Activated effector memory CD4-positive, alpha-beta T cell treated with Interleukin-2 at 50 U/mL for 16 hours (primary cell): ENCODE measurements around the gene TMEM178B.

ENCODE experiments used
- DNase-seq: peaks from one replicate; pipeline ENCODE4 v3.0.0-alpha.2; 2020

TMEM178B gene

DNA sequence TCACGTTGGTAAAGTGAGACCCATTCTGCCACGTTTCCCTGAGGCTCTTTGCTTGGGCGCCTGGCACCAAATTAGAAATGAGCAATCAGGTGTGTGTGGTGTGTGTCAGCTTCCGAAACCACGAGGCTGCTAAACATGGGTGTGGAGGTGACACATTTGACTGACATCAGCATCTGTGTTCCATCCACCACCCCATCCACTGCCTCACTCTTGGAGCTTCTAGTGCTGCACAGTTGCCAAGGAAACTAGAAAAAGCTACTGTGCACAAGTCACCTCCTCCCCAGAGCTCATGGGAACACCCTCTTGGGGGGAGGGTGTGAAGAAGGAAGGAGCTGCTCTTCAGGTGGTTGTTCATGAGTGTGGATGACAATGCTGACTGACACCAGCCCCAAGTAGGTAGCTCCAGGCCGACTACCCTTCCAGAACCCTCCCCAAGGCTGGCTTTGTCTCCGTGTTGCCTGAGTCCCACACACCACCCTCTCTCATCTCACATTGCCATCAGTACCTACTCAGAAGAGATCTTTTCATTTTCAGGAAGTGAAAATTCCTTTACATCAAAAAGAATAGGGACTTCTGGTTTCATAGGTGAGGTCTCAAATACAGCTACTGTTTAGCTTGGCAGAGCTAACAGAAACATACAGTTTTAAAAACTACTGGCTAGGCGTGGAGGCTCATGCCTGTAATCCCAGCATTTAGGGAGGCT is 152.2 kb downstream of the TMEM178B start:
- no peak for DNase-seq

DNA sequence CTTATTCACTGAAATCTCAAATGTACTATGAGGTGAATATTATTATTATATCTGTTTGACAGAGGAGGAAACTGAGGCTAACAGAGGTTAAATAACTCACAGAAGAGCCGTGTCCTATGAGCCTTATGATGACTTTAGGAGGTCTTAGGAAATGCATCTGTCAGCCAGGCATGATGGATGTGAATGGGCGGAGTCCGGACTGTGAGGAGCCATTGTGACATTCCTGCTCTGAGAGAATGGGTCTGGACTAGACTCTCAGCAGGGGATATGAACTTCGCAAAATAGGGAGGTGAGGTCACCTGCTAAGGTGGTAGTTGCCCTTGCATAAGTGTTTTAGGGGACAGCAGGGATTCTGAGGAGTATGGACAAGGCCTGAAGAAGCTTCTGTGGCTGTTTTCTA is 153.6 kb downstream of the TMEM178B start:
- DNase-seq: no peak

DNA sequence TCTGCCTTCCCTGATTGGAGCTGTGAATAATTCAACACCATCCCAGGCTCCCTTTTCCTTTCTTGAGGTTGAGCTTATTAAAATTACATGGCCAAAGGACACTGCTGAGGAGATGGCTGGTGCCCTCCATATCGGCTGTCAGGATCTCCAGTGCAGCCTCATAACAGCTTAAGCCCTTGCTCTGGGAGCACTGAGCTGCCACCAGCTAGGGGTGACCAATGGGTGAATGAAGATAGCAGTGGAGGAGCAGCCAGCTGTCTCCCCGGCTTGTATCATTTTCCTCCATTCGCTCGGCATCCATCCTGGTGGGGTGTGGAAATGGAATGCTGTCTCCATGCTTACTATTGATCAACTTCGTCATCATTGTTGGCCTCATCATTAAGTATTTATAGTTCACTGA is 154.6 kb downstream of the TMEM178B start:
- no peak for DNase-seq

DNA sequence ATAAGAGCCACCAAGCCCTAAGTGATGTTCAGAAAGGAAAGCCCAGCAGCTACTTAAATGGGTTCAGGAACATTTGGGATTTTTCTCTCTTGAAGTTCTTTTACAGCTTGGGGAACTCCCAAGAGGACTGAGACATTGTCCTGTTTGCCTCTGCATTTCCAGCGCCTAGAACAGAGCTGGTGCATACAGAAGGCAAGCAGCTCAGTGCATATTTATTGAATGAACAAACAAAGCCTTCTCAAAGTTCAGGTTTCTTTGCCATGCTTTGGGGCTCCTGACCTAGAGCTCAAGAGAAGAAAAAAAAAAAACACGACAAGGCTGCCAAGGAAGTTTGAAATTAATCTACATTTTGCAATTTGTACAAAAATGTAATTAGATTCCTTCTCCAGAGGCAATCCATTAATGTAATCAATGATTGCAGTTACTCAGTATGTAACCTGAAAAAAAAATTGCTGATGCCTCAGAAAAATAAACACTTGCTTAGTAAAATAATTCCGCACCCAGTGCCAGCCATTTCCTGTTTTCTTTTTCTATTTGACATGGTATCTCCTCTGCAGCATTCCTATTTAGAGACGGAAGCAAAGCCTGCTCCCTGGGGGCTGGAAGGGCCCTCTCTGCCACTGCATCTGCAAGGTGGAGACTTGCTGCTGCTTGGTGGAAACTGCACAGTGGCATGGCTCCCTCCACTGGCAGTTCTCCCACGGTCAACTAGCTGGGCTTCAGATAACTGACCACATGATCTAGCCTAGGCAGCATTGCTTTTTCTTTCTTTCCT is 157.3 kb downstream of the TMEM178B start:
- no peak for DNase-seq

DNA sequence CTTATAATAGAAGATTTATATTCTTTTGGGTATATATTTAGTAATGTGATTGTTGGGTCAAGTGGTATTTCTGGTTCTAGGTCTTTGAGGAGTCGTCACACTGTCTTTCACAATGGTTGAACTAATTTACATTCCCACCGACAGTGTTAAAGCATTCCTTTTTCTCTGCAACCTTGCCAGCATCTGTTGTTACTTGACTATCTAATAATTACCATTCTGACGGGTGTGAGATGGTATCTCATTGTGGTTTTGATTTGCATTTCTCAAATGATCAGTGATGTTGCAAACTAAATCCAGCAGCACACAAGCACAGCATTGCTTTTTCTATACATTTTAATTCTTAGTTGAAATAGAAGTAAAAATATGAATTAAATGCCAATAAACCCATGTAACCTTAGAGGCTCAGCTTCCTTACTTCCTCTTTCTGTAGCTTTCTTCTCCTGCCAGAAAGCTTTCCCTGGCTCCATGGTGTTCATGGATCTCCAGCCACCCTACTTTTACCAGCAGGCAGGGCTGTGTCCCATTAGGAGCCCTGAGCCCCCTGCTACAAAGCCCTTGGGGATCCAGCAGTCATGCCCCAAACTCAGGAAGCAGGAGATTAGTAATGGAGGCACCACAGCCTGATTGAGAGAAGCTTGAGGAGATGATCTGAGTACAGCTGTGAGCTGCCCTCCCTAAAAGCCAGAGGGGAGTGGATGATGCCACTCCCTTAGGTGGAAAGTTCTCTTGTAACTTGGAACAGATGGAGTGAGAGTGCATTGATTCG is 158.6 kb downstream of the TMEM178B start:
- DNase-seq: no peak

DNA sequence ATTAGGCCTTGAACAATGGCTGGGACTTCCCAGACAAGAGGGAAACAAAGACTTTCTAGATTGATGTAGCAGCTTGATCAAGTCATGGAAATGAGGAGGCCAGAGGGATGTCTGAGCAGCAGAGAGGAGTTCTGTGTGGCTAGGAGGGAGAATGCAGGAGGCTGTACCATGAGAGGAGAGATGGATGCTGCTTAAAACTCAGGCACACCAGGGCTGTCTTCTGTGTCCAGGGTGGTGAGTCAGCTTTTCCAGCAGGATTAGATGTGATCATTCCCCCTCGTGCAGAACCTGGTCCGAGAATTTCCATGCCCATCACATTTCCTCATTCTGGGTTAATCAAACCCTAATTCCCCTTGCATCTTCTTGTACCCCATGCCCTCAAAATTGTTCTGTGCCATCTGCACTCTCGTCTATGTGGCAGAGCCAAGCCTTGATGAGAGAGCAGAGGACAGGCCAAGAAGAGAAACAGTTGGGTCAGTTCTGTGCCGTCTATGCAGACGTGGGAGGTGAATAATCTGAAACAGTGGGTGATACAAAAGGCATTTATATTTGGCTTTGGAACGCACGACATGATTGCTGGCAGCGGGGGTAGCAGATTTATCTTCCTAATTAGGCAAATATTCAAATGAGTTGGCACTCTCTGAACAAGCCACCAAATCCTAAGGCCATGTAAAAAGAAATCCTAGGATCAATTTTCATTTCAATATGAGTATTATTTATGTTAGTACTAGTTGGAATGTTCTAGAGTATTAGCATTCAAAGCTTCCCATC is 160.7 kb downstream of the TMEM178B start:
- no peak for DNase-seq

DNA sequence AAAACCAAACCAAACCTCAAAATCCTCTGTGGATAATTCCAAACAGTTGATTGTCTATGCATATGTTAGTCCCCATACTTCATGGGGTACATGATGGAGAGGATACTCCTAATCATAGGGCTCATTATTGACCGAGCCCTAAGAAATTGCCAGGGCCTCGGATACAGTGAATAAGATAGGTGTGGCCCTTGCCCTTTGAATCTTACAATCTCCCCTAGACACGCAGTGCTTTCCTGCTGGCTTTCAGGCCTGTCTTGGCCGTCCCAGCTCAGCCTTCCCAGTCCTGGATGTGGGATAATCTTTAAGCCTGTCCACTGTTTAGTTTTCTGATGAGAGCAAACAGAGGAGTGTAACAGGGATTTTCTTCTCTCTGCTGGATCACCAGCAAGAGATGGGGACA is 161.8 kb downstream of the TMEM178B start:
- DNase-seq: no peak

DNA sequence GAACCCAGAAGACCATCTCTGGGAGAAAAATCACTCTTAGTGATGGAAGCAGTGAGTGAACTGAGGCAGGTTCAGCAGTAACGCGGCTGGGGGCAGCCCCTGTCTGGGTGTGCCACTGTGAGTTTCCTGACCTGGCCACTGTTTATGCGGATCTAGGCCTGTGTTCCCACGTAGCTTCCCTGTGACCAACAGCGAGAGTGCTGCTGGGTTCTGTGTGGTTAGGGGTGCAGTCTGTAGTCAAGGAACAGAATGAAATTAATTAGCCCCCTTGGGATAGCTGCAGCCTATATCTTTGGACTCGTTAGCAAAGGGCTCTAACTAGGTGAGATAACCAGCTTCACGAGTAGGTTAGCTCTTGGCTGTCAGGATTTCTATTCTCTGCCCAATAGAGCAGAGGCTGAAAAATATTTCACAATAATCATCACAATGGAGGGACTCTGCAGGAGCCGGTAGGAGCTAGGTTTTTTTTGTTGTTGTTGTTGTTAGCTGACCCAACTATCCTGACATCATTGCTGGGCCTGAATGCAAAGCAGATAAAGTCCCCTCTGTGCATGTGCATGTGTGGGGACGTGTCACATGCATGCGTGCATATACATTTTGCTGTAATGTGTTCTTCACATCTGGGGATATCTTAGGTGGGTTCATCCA is 164.9 kb downstream of the TMEM178B start:
- no peak for DNase-seq

DNA sequence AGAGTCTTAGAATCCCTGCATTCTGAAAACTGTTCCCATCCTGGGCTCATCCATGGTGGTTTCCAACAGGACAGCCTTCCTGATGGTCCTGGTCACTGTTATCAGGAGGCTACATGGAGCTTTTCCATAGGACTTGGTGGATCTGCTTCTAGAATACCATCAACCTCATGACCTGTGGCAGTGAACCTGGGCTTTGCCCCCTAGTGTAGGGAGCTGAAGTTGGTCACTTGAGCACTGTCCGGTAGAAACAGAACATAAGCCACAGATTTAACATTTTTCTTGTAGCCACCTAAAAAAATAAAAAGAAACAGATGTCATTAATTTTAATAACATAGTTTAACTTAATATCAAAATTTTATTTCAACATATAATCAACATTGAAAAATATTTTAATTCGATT is 165.8 kb downstream of the TMEM178B start:
- no peak for DNase-seq

DNA sequence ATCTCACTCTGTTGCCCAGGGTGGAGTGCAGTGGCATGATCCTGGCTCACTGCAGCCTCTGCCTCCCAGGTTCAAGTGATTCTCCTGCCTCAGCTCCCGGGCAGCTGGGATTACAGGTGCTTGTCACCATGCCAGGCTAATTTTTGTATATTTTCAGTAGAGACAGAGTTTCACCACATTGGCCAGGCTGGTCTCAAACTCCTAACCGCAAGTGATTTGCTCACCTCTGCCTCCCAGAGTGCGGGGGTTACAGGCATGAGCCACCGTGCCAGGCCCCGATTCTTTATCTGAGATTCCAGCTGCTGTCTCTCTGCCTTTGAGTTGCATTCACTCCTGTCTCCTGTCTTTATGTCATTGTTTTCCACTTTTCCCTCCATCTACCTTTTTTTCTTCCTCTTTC is 168.7 kb downstream of the TMEM178B start:
- DNase-seq: no peak

DNA sequence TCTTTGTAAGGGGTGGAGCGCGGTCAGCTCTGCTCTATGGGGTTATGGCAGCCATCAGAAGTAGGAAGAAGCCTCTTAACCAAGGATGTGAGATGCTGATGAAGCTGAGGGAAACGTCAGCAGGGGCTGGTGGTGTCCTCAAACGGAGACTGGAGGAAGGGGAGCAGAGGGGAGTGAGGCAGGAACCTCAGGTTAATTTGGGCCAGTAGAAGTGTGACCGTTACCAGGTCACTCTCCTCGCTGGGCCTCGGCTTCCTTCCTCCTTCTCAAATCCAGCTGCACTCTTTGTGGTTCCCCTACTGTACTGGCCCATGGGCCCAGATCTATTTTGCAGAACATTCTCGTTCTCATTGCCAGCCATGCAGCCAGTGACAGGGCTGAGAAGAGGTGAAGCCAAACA is 169.5 kb downstream of the TMEM178B start:
- DNase-seq: no peak

DNA sequence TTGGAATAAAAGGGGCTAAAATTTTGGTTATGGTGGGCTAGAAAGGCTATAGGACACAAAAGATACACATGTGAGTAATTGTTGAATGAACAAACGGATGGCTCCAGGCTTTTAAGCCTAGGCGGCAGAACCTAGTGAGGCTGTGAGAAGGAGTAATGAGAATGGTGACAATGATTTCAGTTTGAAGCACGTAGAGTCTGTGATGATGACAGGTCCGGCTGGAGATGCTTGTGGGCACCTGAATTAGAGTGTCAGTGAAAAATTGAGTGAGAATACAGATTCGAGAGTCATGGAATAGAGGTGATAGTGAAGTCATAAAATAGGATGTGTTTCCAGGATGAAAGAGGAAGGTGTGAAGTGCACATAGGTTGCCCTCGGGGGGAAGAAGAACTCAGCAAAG is 170.6 kb downstream of the TMEM178B start:
- DNase-seq: no peak

DNA sequence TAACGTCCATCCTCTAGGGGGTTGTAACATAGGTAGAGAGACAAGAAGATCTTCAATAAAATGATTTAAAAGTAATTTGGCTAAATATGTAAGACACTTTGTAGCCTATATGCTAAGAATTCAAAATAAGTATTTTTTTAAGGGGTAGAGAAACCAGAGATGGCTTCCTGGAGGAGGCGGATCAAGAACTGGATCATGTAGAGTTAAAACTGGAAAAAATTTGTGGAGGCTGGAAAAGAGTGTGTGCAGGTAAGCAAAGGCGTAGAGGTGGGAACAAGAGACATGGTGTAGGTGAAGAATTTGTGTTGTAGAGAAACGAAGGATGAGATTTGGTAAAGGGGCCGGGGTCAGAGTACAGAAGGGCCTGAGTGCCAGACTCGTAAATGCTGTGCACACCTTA is 172.6 kb downstream of the TMEM178B start:
- no peak for DNase-seq

DNA sequence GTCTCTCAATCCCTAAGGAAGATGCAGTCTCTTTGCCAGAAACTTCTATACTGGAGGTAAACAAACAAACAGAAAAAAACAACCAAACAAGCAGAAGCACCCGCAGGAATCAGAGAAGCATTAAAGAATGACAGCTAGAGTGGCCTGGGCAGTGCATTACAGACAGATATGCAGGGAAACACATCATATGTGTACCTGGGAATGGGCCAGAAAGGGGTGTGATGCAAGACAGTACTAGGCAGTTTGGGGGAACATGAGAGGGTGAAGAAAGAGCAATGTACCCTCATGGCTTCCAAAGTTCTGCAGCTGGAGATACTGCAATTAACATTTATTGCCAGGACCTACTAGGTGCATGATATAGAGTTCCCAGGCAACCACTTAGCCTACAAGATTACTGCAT is 177.3 kb downstream of the TMEM178B start:
- no peak for DNase-seq

DNA sequence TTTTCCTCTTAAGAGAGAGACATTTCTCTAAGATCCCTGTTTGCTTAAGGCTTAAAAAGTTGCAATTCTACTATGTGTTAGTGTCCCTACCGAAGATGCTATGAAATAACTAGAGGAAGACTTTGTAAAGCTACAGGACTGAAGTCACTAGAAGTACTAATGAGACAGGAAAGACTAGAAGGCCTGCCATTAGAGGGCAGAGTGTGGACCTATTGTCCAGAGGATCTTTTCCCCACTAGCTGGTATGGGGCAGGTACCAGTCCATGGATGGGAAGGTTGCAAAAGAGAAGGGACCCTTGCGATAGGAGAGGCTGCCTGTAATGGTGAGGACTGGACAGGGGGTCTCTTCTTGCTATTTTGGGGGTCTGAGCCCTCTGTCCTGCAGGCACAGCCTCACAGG is 178.1 kb downstream of the TMEM178B start:
- no peak for DNase-seq

DNA sequence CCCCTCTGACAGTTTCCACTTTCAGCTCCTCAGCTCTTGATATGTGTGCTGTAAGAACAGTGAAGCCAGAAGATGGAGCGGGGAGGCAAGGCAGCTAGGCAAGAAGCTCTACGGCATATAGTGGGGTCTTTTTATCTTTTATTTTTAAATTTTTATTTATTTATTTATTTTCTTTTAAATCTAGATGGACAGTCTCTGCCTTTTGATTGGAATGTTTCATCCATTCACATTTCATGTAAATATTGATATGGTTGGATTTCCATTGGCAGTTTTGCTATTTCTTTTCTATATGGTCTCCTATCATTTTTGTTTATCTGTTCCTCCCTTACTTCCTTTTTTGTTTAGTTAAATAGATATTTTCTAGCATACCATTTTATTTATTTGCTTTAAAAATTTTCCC is 183.7 kb downstream of the TMEM178B start:
- DNase-seq: no peak

DNA sequence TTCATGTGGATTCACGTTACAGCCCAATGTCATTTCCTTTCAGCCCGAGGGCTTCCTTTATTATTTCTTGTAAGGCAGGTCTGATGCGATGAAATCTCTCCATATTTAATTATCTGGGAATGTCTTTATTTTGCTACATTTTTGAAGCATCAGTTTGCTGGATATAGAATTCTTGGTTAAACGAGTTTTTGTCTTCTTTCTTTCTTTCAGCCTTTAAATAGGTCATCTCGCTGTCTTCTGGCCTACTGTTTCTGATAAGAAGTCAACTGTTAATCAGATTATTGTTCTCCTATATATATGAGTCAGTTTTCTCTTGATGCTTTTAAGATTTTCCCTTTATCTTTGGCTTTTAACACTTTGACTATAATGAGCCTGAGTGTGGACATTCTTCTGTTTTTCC is 184.7 kb downstream of the TMEM178B start:
- DNase-seq: no peak

DNA sequence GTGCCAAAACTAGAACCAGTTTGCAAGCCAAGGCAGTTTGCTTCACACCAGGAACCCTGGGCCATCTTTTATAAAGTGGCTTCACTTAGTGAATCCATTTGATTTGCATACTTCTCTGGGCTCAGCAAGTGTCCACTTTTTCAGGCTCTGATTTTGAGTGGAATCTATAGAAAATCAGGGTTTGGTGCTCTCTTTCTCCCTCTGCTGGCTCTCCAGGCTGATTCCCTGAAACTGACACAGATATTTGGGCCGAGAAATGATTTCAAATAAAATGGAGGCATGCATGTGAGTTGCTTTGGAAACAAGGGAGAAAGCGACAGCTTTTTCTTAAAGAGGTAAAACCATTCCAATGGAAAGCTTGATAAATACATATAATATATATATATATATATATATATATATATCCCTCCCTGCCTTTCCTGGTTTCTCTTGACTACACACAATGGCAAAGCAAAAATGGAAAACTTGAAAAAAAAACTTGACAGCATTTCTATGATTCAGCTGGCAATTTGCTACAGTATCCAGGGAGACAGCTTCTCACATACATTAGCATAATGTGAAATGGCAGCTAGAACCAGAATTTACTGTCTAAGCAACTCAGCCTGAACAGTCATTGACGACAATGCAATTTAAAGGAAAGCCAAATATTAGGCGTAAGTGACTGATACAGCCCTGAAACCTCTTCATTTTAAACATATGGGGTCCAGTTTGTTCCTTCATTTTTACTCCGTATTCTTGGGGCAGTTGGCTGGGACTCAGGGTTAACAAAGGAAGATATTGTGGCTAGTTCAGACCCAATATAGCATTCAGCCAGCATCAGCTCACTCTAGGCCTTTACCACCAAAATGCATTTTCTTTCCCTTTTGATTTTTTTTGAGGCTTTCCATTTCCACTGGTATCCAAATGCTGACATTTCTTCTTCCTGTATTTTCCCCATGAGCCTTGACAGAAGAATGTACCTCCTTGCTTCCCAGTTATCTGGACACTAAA is 188.5 kb downstream of the TMEM178B start:
- no peak for DNase-seq

DNA sequence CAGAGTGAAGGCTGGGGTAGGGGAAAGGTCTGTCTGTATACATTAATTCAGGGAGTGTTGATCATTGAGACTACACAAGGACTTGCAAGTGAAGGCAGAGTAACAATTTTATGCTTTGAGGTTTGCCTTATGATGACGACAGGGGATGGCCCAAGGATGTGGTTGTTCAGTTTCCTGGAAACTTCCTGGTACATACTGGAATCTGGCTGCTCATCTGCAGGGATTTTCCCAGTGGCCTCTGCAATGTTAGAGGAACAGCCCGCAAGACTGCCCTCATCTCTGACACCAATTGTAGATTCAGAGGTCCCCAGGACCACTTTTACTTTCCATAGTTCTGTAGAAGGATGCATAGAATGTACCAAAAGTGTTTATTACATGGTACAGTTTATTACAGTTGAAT is 189.6 kb downstream of the TMEM178B start:
- no peak for DNase-seq

DNA sequence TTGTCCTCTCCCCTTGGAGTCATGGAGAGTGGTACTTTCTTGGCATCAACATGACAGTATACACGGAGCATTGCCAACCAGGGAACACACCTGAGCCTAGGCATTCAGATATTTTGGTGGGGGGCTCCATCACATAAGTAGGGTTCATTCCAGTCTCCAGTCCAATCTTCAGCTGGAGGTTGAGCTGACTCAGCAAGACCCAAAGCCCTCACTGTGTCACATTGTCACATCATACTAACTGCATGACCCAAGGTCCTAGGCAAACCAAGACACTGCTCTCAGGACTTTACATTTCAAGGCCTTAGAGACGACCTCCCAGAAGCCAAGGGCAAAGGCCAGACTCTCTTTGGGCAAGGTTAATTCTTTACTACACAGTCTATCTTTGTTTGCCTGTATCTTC is 190.1 kb downstream of the TMEM178B start:
- DNase-seq: no peak

DNA sequence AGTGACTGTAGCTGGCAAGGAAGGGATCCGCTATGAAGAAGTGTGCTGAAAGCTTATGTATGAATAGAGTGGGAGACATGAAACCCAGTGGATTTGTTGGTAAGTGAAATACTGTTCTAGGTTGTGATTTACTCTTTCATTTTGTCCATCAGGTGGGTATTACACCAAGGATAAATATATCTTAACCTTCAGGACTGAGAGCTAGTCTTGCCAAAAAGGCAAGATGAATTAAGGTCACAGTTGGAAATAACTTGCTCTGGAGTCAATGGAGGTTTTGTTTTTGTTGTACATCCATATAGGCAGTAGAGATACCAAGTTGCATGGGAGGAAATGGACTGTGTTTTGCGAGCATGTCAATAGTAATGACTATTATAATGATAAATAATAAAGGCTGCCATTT is 190.6 kb downstream of the TMEM178B start:
- no peak for DNase-seq
